OCI-M2 (cell line): ENCODE data around the gene DUOXA1.
"Not testable (repeated sequence)": the region's sequence is repeated elsewhere in the genome, so short reads cannot be mapped to it uniquely, and the experiment has no call there.

Source experiments
- DNase-seq: peaks from one replicate; lab custom pipeline; 2025; ENCODE audit not compliant: unreplicated experiment; lab: John Stamatoyannopoulos, UW

Gene DUOXA1

GRCh38 chr15:45093013-45093412, 36.7 kb downstream of the DUOXA1 start:
- no peak for DNase-seq

DNA sequence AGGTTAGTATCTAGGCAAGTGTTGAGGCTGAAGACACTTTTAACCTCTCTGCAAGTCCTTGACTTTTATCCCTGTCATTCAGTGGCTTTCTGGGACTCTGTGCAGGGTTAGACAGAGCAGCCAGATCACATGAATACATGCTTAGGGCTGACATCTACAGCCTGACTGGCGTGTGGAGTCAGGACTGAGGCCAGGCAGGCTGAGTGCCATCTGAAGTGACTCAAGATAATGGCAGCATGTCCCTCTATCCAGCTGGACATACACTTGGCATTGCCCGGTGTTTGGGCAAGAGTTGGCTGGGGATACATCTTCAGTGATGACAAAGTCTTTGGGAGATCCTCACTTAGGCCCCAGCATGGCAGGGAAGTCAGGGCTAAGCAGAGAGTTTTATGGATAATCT, 38.1 kb downstream of the DUOXA1 start:
- DNase-seq, result no peak

DNA sequence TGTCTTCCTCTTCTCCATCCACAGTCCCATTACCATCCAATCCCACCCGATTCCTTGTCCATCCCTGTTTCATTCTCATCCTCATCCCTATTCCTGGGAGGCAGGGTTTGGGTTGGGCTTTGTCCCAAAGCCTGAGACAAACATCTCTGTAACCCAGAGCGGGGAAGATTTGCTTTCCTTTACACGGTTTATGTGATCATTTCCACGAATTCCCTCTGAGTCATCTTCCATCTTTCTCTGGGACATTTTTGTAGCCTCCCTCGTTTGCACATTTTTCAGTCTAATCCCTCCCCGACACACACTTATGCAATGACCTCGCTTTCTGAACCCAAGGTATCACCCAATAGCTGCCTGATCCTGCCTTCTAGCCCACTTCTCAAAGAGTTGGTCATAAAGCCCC, 38.5 kb downstream of the DUOXA1 start:
- no peak for DNase-seq

- no peak for DNase-seq
These were observed 39.8 kb downstream of the DUOXA1 start for GRCh38 chr15:45089712-45090373.

- DNase-seq, result no peak
These were observed 40.6 kb downstream of the DUOXA1 start for GRCh38 chr15:45088801-45089711.

GRCh38 chr15:45087513-45087912, 42.2 kb downstream of the DUOXA1 start:
- no peak for DNase-seq

DNA sequence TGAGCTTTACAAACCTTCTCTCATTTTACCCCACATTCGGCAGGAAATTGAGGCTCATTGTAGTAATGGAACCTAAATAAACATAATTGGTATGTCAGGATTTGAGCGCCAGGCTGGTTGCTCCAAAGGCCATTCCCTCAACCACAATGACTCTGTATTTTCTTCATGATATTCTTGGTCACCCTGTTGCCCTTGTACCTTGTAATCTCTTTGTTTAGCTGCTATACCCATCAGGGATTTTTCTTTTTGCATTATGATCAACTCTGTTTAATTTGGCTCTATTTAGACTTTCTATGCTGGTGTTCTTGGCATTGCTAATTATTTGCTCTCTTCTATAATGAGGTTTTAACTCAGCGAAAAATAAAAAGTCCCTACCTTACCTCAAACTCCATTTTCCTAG, 45.5 kb downstream of the DUOXA1 start:
- DNase-seq, result no peak

GRCh38 chr15:45083223-45083622, 46.5 kb downstream of the DUOXA1 start:
- DNase-seq, result no peak

- not testable (repeated sequence) for DNase-seq
These were observed 47.3 kb downstream of the DUOXA1 start for GRCh38 chr15:45082412-45082811.

DNA sequence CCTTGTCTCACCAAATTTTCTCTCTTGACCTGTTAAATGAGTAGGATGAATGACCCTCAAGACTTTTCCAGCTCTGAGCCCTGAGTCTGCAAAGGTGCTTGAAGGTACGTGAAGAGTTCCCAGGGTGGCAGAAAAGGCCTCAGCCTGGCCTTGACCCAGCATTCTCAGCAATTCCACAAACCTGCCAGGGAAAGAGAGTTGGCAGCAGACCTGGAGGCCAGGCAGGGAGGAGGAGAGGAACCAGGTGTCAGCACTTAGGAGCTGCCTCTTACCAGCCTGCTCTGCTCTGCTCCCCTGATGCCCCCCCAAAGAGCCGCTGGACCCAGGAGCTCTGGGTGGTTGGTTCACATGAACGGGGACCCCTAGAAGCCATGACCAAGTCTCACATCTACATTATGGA, 49.1 kb downstream of the DUOXA1 start:
- DNase-seq, result not testable (repeated sequence)

DNA sequence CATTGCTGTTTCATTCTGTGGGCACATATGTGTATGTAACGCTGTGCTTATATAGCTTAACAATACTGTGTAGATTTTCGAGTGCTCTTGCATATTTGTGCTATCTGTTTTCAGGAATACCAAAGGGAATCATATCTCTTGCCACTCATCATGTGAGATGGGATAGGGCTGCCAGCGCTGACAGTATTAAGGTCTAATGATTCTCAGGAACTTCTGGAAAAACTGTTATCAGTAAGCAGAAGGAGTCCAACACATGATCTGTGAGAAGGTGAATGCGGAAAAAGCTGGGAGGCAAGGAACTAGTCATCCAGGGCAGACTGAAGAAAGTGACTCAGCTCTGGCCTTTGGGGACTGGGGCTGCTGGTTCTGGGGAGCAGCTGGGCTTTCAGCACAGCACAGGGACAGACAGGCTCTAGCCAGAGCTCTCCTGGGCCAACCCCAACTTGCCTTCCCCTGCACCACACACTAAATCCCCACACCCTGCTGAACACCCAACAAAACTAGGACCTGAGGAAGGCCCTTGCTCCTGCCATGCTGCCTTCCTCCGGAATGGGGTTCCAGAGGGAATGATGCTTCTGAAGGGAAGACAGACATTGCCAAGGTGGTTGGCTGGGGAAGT, 49.9 kb downstream of the DUOXA1 start:
- not testable (repeated sequence) for DNase-seq

DNA sequence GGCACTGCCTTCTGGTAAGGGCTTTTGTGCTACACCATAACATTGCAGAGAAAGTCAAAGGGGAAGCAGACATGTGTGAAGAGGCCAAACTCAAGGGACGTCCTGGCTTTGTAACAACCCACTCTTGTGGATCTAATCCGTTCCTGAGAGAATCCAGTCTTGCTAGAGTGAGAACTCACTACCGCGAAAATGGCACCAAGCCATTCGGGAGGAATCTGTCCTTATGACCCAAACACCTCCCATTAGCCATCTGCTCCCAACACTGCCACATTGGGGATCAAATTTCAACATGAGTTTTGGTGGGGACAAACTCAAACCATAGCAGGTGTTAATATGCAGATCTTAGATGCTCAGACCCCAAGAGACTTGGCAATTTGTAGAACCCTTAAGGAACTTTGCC, 50.5 kb downstream of the DUOXA1 start:
- not testable (repeated sequence) for DNase-seq

DNA sequence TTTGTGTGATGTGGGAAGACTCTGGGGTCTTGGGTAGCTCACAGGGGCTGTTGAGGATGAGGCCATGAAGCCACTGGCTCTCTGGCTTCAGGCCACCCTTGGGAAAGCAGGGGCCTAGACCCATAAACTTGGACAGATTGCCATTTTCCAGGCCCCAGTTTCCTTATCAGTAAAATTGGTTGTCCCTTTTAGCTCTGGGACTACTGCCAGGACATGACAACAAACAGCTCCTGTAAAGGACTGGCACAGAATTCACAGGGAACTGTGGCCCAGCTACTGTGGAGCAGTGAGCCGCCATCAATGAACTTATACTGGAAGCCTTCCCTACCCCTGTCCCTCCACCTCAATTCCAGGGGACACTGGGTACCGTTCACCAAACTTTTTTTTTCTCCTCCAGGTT, 52.3 kb downstream of the DUOXA1 start:
- DNase-seq, result not testable (repeated sequence)

DNA sequence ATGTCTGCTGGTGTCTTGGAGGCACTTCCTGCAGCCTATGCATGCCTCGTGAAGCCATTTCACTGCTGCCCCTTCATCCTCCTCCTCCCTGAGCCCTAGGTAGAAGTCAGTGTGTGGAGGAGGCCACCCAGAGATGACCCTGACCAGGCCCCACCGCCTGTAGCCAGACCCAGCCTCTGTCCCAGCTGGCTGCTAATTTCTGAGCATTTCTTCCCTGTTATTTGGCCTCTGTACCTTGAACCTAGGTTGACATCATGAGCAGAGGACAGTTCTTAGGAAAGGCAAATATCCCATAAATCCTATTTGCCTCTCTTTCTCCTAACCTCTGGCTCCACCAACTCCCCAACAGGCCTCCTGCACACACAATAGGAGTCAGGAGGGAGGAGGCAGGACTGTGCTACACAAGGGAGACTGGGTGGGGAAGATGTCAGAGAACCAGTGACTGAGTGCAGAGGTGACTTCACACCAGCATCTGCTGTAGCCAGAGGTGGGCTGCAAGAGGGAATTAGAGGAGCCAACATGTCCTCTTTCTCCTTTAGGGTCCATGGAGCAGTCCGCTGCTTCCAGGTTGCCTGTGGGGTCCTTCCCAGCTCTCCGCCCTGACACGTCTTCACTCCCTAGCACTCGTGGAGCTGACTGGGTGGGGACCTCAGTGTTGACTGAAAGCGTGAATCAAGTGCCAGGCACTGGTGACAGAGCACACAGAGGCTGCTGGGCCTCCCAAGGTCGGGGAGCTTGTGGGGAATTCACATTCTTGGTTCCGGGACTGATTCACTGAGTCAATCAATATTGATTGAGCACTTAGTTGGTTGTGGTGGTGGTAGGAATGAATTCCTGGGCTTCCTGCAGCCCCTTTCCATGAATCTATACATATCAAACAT, 54.0 kb downstream of the DUOXA1 start:
- not testable (repeated sequence) for DNase-seq

DNA sequence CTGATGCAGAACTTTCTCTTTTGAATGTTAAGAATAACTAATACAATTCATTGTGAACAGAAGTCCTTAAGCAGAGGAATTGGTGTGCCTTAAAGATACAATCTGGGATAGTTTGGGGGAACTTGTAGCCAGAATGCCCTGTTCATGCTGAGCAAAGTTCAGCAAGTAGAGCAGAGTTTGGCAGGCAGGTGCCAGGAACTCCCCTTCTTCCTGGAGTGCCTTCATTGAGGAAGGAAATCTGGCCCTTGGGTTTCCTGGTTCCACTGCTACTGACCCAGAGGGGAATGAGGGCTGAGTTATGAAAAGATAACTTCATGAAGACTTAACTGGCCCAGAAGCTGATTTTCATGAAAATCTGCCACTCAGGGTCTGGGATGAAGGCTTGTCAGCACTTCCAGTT, 56.1 kb downstream of the DUOXA1 start:
- not testable (repeated sequence) for DNase-seq

- DNase-seq, result not testable (repeated sequence)
These were observed 59.7 kb downstream of the DUOXA1 start for GRCh38 chr15:45069942-45070360.
